ENCODE measurements around the gene COL9A3. TPM values are rescaled to one million over a fixed set of nuclear protein-coding genes. Genes with fewer than 3 reads are reported as not detected.

Gene COL9A3
- 10 to 100 TPM in 2 of 4 donors, 1 to 10 TPM in 2; 8.8 to 29.9 (median 14.3) TPM for total RNA-seq

- Histone ChIP-seq H3K9me3 (no peaks in the 10 kb centered on the region), H3K4me1 (peaks cover 0 to 64% (median 44%) of the 10 kb centered on the region in 3 donors), H3K36me3 (peaks cover 0 to 20% of the 10 kb centered on the region in 2 donors), H3K4me3 (peak within 1 kb of the TSS in 1 of 2 donors; percentile 46), H3K27me3 (peaks cover 71% of the 10 kb centered on the region), H3K27ac (peak within 1 kb of the TSS in 3 of 4 donors; percentile 45 to 72 (median 64))
- TF ChIP-seq EP300 (IDR thresholded peaks at IDR 0.05) = no peak
- peak in 1 of 2 donors; percentile 15 for TF ChIP-seq POLR2A (IDR thresholded peaks at IDR 0.05)
- WGBS, 2 donors (ENCODE audit: low coverage in 1 of 2) = no CpG with 5 or more reads among the region's 108 CpGs
- ATAC-seq = no peak
These were observed at the start of gene COL9A3 for GRCh38 chr20:62816884-62817873. Gene COL9A3, plus strand, starts transcription at chr20:62817050. Its CDS starts 15 bp downstream, at chr20:62817065.

- peaks cover 59% of the 10 kb centered on the region for H3K27me3 ChIP-seq
- ATAC-seq = no peak
- H3K9me3 ChIP-seq = no peaks in the 10 kb centered on the region
- 71% methylated on average over 4 of the region's 8 CpGs; no CpG with 5 or more reads in 1 of the 2 donors for WGBS, 2 donors (ENCODE audit: low coverage in 1 of 2)
- no peaks in the 10 kb centered on the region for H3K36me3 ChIP-seq
- peak overlapping the region in 1 of 4 donors; percentile 19 for H3K27ac ChIP-seq
- peaks cover 0 to 28% (median 3%) of the 10 kb centered on the region in 3 donors for H3K4me1 ChIP-seq
- H3K4me3 ChIP-seq = no peak overlapping the region
- no peak for TF ChIP-seq CTCF (IDR thresholded peaks at IDR 0.05)
These were observed 48.7 kb upstream of the COL9A3 start for GRCh38 chr20:62768234-62768546.

GRCh38 chr20:62768551-62769287 lies 48.1 kb upstream of the COL9A3 start:
- Histone ChIP-seq H3K36me3 (no peaks in the 10 kb centered on the region), H3K27me3 (peaks cover 59% of the 10 kb centered on the region), H3K9me3 (no peaks in the 10 kb centered on the region), H3K27ac (peak overlapping the region in 1 of 4 donors; percentile 19), H3K4me3 (no peak overlapping the region), H3K4me1 (peaks cover 0 to 33% (median 3%) of the 10 kb centered on the region in 3 donors)
- TF ChIP-seq CTCF (IDR thresholded peaks at IDR 0.05) = no peak
- no peak for TF ChIP-seq POLR2AphosphoS5 (IDR thresholded peaks at IDR 0.05)
- no peak for TF ChIP-seq EP300 (IDR thresholded peaks at IDR 0.05)
- TF ChIP-seq POLR2A (IDR thresholded peaks at IDR 0.05) = no peak
- no peak for ATAC-seq
- 17 to 75% methylated on average over 1 to 10 of the region's 21 CpGs for WGBS, 2 donors (ENCODE audit: low coverage in 1 of 2)

- no peak for ATAC-seq
- Histone ChIP-seq H3K36me3 (no peaks in the 10 kb centered on the region), H3K9me3 (no peaks in the 10 kb centered on the region), H3K4me1 (peaks cover 0 to 38% (median 3%) of the 10 kb centered on the region in 3 donors), H3K27ac (no peak overlapping the region), H3K27me3 (peaks cover 55% of the 10 kb centered on the region), H3K4me3 (no peak overlapping the region)
- no CpG with 5 or more reads among the region's 16 CpGs for WGBS, 2 donors (ENCODE audit: low coverage in 1 of 2)
- no peak for TF ChIP-seq POLR2A (IDR thresholded peaks at IDR 0.05)
- no peak for TF ChIP-seq CTCF (IDR thresholded peaks at IDR 0.05)
- TF ChIP-seq POLR2AphosphoS5 (IDR thresholded peaks at IDR 0.05) = no peak
- no peak for TF ChIP-seq EP300 (IDR thresholded peaks at IDR 0.05)
These were observed 47.3 kb upstream of the COL9A3 start for GRCh38 chr20:62769346-62770071.
